ENCODE results near the gene ADPRHL1. TPM values are rescaled to one million over a fixed set of nuclear protein-coding genes. Genes with fewer than 3 reads are reported as not detected.

The ADPRHL1 gene
- total and polyA plus RNA-seq, 7 donors, result 1.2 to 7.8 (median 4.2) TPM

GRCh38 chr13:113405481-113406300 lies 47.6 kb downstream of the ADPRHL1 start:
- intact Hi-C loops (cut with DNase I), result no loop called here
- DNase-seq, result peak; percentile 57
- TF ChIP-seq CTCF (IDR thresholded peaks at IDR 0.05) (no peak), POLR2AphosphoS5 (IDR thresholded peaks at IDR 0.05) (no peak), POLR2A (IDR thresholded peaks at IDR 0.05) (no peak), EP300 (IDR thresholded peaks at IDR 0.05) (no peak)
- Histone ChIP-seq H3K36me3 (no peaks in the 10 kb centered on the region), H3K27me3 (peaks cover 0 to 12% (median 0%) of the 10 kb centered on the region in 3 donors), H3K27ac (no peak overlapping the region), H3K9me3 (no peaks in the 10 kb centered on the region), H3K4me3 (no peak overlapping the region), H3K4me1 (peaks cover 0 to 17% (median 13%) of the 10 kb centered on the region in 4 donors)
- 79 to 89% methylated on average over 38 of the region's 38 CpGs for WGBS, 2 donors

GRCh38 chr13:113404723-113405471 lies 48.4 kb downstream of the ADPRHL1 start:
- Histone ChIP-seq H3K36me3 (no peaks in the 10 kb centered on the region), H3K9me3 (no peaks in the 10 kb centered on the region), H3K4me1 (peaks cover 0 to 13% (median 6%) of the 10 kb centered on the region in 4 donors), H3K4me3 (no peak overlapping the region), H3K27ac (no peak overlapping the region), H3K27me3 (peaks cover 0 to 12% (median 0%) of the 10 kb centered on the region in 3 donors)
- TF ChIP-seq EP300 (IDR thresholded peaks at IDR 0.05) (no peak), POLR2A (IDR thresholded peaks at IDR 0.05) (no peak), POLR2AphosphoS5 (IDR thresholded peaks at IDR 0.05) (no peak), CTCF (IDR thresholded peaks at IDR 0.05) (no peak)
- peak; percentile 53 for DNase-seq
- intact Hi-C loops (cut with DNase I), result no loop called here
- 74 to 88% methylated on average over 34 of the region's 34 CpGs for WGBS, 2 donors

GRCh38 chr13:113404366-113404722 lies 48.9 kb downstream of the ADPRHL1 start:
- intact Hi-C loops (cut with DNase I), result no loop called here
- 88 to 91% methylated on average over 2 of the region's 2 CpGs for WGBS, 2 donors

GRCh38 chr13:113403255-113404104 lies 49.8 kb downstream of the ADPRHL1 start:
- no peaks in the 10 kb centered on the region for H3K9me3 ChIP-seq
- DNase-seq, result peak; percentile 66
- H3K36me3 ChIP-seq, result no peaks in the 10 kb centered on the region
- WGBS, 2 donors, result 85 to 86% methylated on average over 32 of the region's 32 CpGs
- peaks cover 0 to 20% (median 0%) of the 10 kb centered on the region in 3 donors for H3K27me3 ChIP-seq
- intact Hi-C loops (cut with DNase I), result no loop called here
- peaks cover 0 to 14% (median 9%) of the 10 kb centered on the region in 4 donors for H3K4me1 ChIP-seq
- H3K27ac ChIP-seq, result no peak overlapping the region
- TF ChIP-seq POLR2A (IDR thresholded peaks at IDR 0.05) (no peak), CTCF (IDR thresholded peaks at IDR 0.05) (no peak), POLR2AphosphoS5 (IDR thresholded peaks at IDR 0.05) (no peak), EP300 (IDR thresholded peaks at IDR 0.05) (no peak)
- no peak overlapping the region for H3K4me3 ChIP-seq

More at GRCh38 chr13:113404366-113404722, 48.9 kb downstream of the ADPRHL1 start:
- H3K36me3 ChIP-seq, result no peaks in the 10 kb centered on the region
- no peaks in the 10 kb centered on the region for H3K9me3 ChIP-seq
- TF ChIP-seq POLR2AphosphoS5 (IDR thresholded peaks at IDR 0.05) (no peak), EP300 (IDR thresholded peaks at IDR 0.05) (no peak), POLR2A (IDR thresholded peaks at IDR 0.05) (no peak)
- H3K4me3 ChIP-seq, result no peak overlapping the region
- no peak overlapping the region for H3K27ac ChIP-seq
- no peak for DNase-seq
- peaks cover 0 to 14% (median 0%) of the 10 kb centered on the region in 3 donors for H3K27me3 ChIP-seq
- peaks cover 0 to 12% (median 5%) of the 10 kb centered on the region in 4 donors for H3K4me1 ChIP-seq

Measured in sigmoid colon (tissue), 7 donors.